Naive B cell (primary cell): ENCODE data around the gene CELSR1. TPM values are rescaled to one million over a fixed set of nuclear protein-coding genes. Genes with fewer than 3 reads are reported as not detected.

Source experiments
- ATAC-seq, 2 donors: fragments of 150-1000 bp; cut with Tn5 transposase; 2 replicates each; pipeline ENCODE4 v1.10.0; 2021; ENCODE audit warnings: low read depth in 2 of 2, mild to moderate bottlenecking in 2 of 2, moderate library complexity in 2 of 2
- DNase-seq: peaks from one replicate; pipeline ENCODE4 v3.0.0; 2022
- H3K27ac Mint-ChIP-seq, 6 donors: one replicate each; pipeline ENCODE4 v1.8.0; 2020 to 2022; ENCODE audit warnings: mild to moderate bottlenecking in 6 of 6, mixed read lengths in 6 of 6, moderate library complexity in 5 of 6, inconsistent platforms in 2 of 6
- H3K27me3 Mint-ChIP-seq, 3 donors: one replicate each; pipeline ENCODE4 v1.8.0; 2021 to 2022; ENCODE audit warnings: mixed read lengths in 3 of 3, mild to moderate bottlenecking in 1 of 3
- H3K36me3 Mint-ChIP-seq, 2 donors: one replicate each; pipeline ENCODE4 v1.8.0; 2020 to 2022; ENCODE audit warnings: mixed read lengths in 2 of 2, inconsistent platforms in 1 of 2, mild to moderate bottlenecking in 1 of 2
- H3K4me1 Mint-ChIP-seq, 3 donors: one replicate each; pipeline ENCODE4 v1.8.0; 2020 to 2022; ENCODE audit warnings: mixed read lengths in 3 of 3, inconsistent platforms in 1 of 3, mild to moderate bottlenecking in 1 of 3, moderate library complexity in 1 of 3
- H3K4me3 Mint-ChIP-seq, 8 donors: one replicate each; pipeline ENCODE4 v1.8.0; 2020 to 2022; ENCODE audit warnings: mild to moderate bottlenecking in 8 of 8, mixed read lengths in 8 of 8, moderate library complexity in 8 of 8, inconsistent platforms in 2 of 8
- H3K9me3 Mint-ChIP-seq, 7 donors: one replicate each; pipeline ENCODE4 v1.8.0; 2020 to 2022; ENCODE audit warnings: mixed read lengths in 7 of 7, mild to moderate bottlenecking in 5 of 7, inconsistent platforms in 2 of 7, moderate library complexity in 1 of 7
- polyA plus RNA-seq, 6 donors: library from polyadenylated mRNA; unstranded; fragments of 300-500 nt; fragmentation: Illumina TruSeq; gene quantifications; one replicate each; pipeline ENCODE4 v1.2.3, GENCODE V29; 2021; ENCODE audit warnings: low read depth in 6 of 6

CELSR1 gene
- polyA plus RNA-seq, 6 donors from 2014 or later: 0.94 to 3.9 (median 2.1) TPM

- Mint-ChIP-seq H3K36me3 (no peaks in the 10 kb centered on the region), H3K4me3 (peak overlapping the region in 1 of 8 donors; percentile 41), H3K27ac (no peak overlapping the region), H3K9me3 (no peaks in the 10 kb centered on the region), H3K27me3 (peaks cover 18 to 54% (median 36%) of the 10 kb centered on the region in 3 donors), H3K4me1 (no peaks in the 10 kb centered on the region)
- DNase-seq (no peak), ATAC-seq (no peak)
Measured at GRCh38 chr22:46457502-46458488, 79.6 kb downstream of the CELSR1 start.

DNA sequence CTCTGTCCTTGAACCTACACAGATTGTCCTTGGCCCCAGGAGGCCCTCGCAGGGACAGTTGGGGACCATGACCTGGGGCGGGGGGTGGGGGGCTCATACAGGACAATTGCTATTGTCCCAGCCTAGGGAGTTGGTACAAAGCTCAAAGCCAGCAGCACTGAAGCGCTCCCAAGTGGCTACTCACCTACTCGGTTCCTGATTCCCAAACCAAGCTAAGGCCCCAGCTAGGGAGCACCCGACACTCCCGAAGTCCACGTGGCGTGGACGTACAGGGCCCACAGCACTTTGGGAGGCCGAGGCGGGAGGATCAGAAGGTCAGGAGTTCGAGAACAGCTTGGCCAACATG lies 80.6 kb downstream of the CELSR1 start:
- Mint-ChIP-seq H3K4me1 (no peaks in the 10 kb centered on the region), H3K9me3 (no peaks in the 10 kb centered on the region), H3K27me3 (peaks cover 21 to 54% (median 31%) of the 10 kb centered on the region in 3 donors), H3K4me3 (no peak overlapping the region), H3K36me3 (no peaks in the 10 kb centered on the region), H3K27ac (no peak overlapping the region)
- ATAC-seq: no peak
- no peak for DNase-seq

DNA sequence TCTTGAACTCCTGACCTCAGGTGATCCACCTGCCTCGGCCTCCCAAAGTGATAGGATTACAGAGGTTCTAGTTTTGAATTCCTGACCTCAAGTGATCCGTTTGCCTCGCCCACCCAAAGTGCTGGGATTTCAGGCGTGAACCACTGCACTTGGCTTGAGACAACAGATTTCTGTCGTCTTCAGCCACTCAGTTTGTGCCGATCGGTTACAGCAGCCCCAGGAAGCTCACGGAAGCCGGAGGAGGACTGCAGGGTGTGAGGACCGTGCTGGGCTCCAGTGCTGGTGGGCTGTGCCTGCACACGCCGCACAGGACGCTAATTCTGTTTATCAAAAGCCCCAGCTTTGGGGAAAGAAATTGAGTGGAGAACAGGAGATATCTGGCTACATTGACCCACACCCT lies 82.0 kb downstream of the CELSR1 start:
- Mint-ChIP-seq H3K4me1 (no peaks in the 10 kb centered on the region), H3K27ac (no peak overlapping the region), H3K36me3 (no peaks in the 10 kb centered on the region), H3K9me3 (no peaks in the 10 kb centered on the region), H3K27me3 (peaks cover 22 to 59% (median 29%) of the 10 kb centered on the region in 3 donors), H3K4me3 (no peak overlapping the region)
- DNase-seq (no peak), ATAC-seq (no peak)

DNA sequence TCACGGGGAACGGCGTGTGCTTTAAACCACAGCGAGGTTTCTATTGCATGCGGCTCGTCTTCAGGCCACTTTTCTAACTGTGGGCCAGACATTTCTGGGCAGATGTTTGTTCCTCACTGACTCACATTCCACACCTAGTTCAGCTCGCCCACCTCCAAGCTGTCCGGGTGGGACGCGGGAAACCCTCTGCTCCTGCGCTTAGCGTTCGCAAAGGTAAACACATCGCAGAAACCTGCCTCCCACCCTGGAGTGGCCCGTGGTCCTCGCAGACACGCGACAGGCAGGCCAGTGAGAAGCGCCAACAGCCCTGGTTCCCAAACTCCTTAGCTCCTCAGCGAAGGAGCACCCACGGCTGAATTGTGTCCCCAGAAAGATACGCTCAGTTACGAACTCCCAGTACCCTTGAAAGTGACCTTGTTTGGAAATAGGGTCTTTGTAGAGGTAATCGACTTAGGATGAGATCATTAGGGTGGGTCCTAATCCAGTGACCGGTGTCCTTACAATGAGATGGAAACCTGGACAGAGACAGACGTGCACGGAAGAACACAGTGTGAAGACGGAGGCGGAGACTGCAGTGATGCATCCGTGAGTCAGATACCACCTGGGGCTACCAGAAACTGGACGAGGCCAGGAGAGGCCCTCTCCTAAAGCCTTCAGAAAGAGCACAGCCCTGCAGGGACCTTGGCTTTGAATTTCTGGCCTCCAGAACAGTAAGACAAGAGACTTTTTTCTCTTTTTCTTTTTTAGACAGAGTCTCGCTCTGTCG lies 82.7 kb downstream of the CELSR1 start:
- Mint-ChIP-seq H3K36me3 (no peaks in the 10 kb centered on the region), H3K27me3 (peaks cover 17 to 59% (median 24%) of the 10 kb centered on the region in 3 donors), H3K9me3 (no peaks in the 10 kb centered on the region), H3K4me3 (peak overlapping the region in 1 of 8 donors; percentile 78), H3K4me1 (no peaks in the 10 kb centered on the region), H3K27ac (peak overlapping the region in 1 of 6 donors; percentile 32)
- ATAC-seq: no peak
- no peak for DNase-seq

DNA sequence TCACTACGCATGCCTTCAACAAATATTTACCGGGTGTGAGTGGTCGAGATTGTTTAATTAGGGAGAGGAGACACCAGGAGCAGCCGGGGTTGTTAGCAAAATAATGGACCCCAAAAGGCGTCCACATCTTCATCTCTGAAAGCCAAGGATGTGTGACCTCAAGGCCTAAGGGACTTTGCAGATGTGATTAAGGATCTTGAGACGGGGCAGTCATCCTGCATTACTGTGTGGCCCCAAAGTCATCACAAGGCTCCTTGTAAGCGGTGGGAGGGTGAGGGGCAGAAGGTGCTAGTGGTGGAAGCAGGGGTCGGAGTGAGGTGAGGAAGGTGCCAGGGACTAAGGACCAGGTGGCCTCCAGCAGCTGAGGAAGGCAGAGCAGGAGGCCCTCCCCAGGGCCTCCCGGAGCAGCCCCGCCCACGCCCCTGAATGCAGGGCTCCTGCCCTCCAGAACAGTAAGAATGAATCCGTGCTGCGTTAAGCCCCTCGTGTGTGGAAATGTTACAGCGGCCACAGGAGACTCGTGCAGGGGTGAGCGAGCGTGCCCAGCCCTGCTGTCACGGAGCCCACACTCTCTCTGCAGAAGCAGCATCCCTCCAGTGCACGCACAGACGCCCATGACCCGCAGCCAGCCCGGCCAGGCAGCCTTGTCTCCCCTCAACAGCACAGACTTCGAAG lies 83.5 kb downstream of the CELSR1 start:
- no peak for DNase-seq
- no peak overlapping the region for H3K4me3 Mint-ChIP-seq

DNA sequence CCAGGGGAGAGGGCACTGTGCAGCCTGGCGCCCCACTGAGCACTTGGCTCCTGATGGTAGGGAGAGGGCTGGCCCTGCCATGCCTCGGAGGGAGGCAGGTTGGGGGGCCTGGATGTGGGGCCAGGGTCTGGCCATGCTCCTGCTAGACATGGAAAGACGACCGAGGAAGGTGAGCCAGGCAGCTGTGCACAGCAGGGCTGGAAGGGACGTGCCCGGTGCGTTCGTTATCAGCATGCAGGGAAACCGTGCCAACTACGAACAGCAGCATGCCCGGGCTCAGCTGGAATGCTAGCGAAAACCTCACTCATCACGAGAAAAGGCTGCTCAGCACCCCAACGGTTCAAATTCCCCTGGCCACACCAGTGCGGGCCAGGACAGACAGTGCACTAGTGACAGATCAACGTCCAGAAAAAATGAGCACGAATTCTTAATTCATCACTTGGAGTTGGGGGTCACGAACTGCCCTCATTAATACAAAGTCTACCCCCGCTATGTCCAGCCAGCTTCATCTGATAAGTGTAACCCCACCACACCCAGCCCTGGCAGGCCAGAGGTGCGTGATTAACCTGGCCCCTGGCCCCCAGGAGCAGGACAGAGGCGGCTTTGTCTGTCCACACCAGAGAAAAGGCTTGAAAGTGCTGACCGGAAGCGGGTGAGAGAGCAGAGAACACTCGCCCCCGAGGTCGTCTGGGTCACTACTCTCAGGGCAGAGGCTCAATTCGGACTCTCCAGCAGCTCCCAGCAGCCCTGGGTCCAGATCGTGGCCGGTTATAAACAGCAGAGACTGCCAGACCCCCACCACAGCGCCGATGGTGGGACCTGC lies 84.2 kb downstream of the CELSR1 start:
- no peak for ATAC-seq
- H3K4me3 Mint-ChIP-seq: no peak overlapping the region
- no peak overlapping the region for H3K27ac Mint-ChIP-seq
- no peak for DNase-seq
- H3K9me3 Mint-ChIP-seq: peaks cover 0 to 1% (median 0%) of the 10 kb centered on the region in 7 donors
- peaks cover 19 to 63% (median 33%) of the 10 kb centered on the region in 3 donors for H3K27me3 Mint-ChIP-seq
- no peaks in the 10 kb centered on the region for H3K36me3 Mint-ChIP-seq
- no peaks in the 10 kb centered on the region for H3K4me1 Mint-ChIP-seq

More for the DNA sequence above, 83.5 kb downstream of the CELSR1 start:
- Mint-ChIP-seq H3K27ac (no peak overlapping the region), H3K4me1 (no peaks in the 10 kb centered on the region), H3K36me3 (no peaks in the 10 kb centered on the region), H3K9me3 (peaks cover 0 to 1% (median 0%) of the 10 kb centered on the region in 7 donors), H3K27me3 (peaks cover 14 to 60% (median 31%) of the 10 kb centered on the region in 3 donors)
- ATAC-seq: no peak

GRCh38 chr22:46452195-46453005 lies 85.0 kb downstream of the CELSR1 start:
- Mint-ChIP-seq H3K27me3 (peaks cover 19 to 59% (median 29%) of the 10 kb centered on the region in 3 donors), H3K27ac (no peak overlapping the region), H3K4me1 (no peaks in the 10 kb centered on the region), H3K4me3 (no peak overlapping the region), H3K36me3 (no peaks in the 10 kb centered on the region), H3K9me3 (peaks cover 0 to 1% (median 0%) of the 10 kb centered on the region in 7 donors)
- ATAC-seq (no peak), DNase-seq (no peak)

- H3K4me3 Mint-ChIP-seq: no peak overlapping the region
- H3K4me1 Mint-ChIP-seq: no peaks in the 10 kb centered on the region
Measured at GRCh38 chr22:46451741-46452140, 85.7 kb downstream of the CELSR1 start.

GRCh38 chr22:46450931-46451561 lies 86.4 kb downstream of the CELSR1 start:
- H3K27me3 Mint-ChIP-seq: peaks cover 19 to 61% (median 33%) of the 10 kb centered on the region in 3 donors
- H3K27ac Mint-ChIP-seq: no peak overlapping the region
- no peak overlapping the region for H3K4me3 Mint-ChIP-seq
- ATAC-seq (no peak), DNase-seq (no peak)
- no peaks in the 10 kb centered on the region for H3K4me1 Mint-ChIP-seq
- H3K9me3 Mint-ChIP-seq: peaks cover 0 to 1% (median 0%) of the 10 kb centered on the region in 7 donors
- H3K36me3 Mint-ChIP-seq: no peaks in the 10 kb centered on the region

More at GRCh38 chr22:46451741-46452140, 85.7 kb downstream of the CELSR1 start:
- Mint-ChIP-seq H3K27me3 (peaks cover 19 to 56% (median 27%) of the 10 kb centered on the region in 3 donors), H3K36me3 (no peaks in the 10 kb centered on the region), H3K9me3 (peaks cover 0 to 1% (median 0%) of the 10 kb centered on the region in 7 donors), H3K27ac (no peak overlapping the region)
- DNase-seq: no peak
- ATAC-seq: no peak

DNA sequence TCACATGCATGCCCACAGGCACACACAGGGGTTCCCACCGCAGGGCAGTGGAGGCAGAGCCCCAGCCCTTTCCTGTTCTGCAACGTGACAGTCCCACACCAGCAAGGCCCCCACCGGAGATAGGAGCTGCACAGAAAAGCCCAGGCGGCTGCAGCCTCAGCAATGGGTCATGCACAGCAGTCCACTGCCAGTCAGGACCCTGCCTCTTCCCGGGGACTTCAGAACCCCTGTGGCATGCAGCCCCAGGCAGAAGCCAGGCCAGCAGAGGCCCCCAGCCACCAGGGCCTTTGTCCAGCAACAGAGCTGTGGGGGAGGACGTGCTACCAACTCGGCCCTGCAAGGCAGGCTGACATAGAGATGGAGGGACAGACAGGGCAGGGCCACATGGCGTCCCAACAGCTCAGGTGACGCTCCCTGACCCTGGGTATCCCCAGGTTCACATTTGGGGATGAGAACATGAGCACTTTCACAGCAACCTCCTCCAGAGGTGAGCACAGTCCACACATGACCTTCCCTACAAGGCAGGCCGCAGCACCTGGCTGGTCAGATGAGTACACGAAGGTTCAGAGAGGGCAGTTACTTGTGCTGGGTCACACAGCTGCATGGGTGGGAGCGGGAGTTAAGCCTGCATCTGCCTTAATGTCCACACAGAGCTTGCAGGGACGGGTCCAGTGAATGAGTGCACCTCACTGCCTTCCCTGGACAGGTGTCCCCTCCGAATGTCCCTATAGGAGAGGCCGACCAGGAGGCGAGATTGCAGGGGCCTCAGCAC lies 87.3 kb downstream of the CELSR1 start:
- Mint-ChIP-seq H3K27ac (peak overlapping the region in 1 of 6 donors; percentile 65), H3K9me3 (peaks cover 0 to 1% (median 0%) of the 10 kb centered on the region in 7 donors), H3K4me1 (no peaks in the 10 kb centered on the region), H3K27me3 (peaks cover 19 to 64% (median 36%) of the 10 kb centered on the region in 3 donors), H3K4me3 (no peak overlapping the region), H3K36me3 (no peaks in the 10 kb centered on the region)
- ATAC-seq: no peak
- DNase-seq: no peak

GRCh38 chr22:46449116-46449691 lies 88.2 kb downstream of the CELSR1 start:
- DNase-seq (no peak), ATAC-seq (no peak)
- Mint-ChIP-seq H3K36me3 (no peaks in the 10 kb centered on the region), H3K4me3 (no peak overlapping the region), H3K4me1 (no peaks in the 10 kb centered on the region), H3K27me3 (peaks cover 15 to 58% (median 31%) of the 10 kb centered on the region in 3 donors), H3K9me3 (peaks cover 0 to 1% (median 0%) of the 10 kb centered on the region in 7 donors), H3K27ac (peak overlapping the region in 1 of 6 donors; percentile 7)
